SK-N-SH treated with all-trans-retinoic acid at 6 μM for 48 hours (cell line): ENCODE data around the gene RNF40.

Source experiments
- ATAC-seq: fragments of 200-7000 bp; cut with Tn5 transposase; 3 replicates; pipeline ENCODE4 v1.9.1; 2020; ENCODE audit warnings: mild to moderate bottlenecking, moderate library complexity
- ARNTL ChIP-seq: fragments of 450-650 bp; formaldehyde crosslinking; IDR thresholded peaks from 2 replicates; pipeline ENCODE4 v1.5.0; 2020; ENCODE audit warnings: low read depth, mild to moderate bottlenecking, moderate library complexity, borderline replicate concordance
- BACH2 ChIP-seq: fragments of 250-450 bp; sonication (Bioruptor Pico); IDR thresholded peaks from 2 replicates; pipeline ENCODE4 v1.9.0; 2021; ENCODE audit warnings: mild to moderate bottlenecking, borderline replicate concordance
- CSDC2 ChIP-seq: fragments of 250-450 bp; sonication (Bioruptor Pico); IDR thresholded peaks from 2 replicates; pipeline ENCODE4 v1.5.0; 2020; ENCODE audit warnings: mild to moderate bottlenecking, moderate library complexity
- ESRRG ChIP-seq: fragments of 250-450 bp; sonication (Bioruptor Pico); IDR thresholded peaks from 2 replicates; pipeline ENCODE4 v1.6.1; 2021; ENCODE audit warnings: mild to moderate bottlenecking
- GLIS3 ChIP-seq: fragments of 250-450 bp; sonication (Bioruptor Pico); IDR thresholded peaks from 2 replicates; pipeline ENCODE4 v1.5.0; 2020; ENCODE audit warnings: mild to moderate bottlenecking, moderate library complexity
- PPARA ChIP-seq: fragments of 250-450 bp; sonication (Bioruptor Pico); IDR thresholded peaks from 2 replicates; pipeline ENCODE4 v1.5.0; 2020; ENCODE audit warnings: mild to moderate bottlenecking, borderline replicate concordance
- RARB ChIP-seq: fragments of 250-450 bp; sonication (Bioruptor Pico); IDR thresholded peaks from 2 replicates; pipeline ENCODE4 v1.8.0; 2021; ENCODE audit warnings: mild to moderate bottlenecking, moderate library complexity
- SNAI2 ChIP-seq: fragments of 250-450 bp; sonication (Bioruptor Pico); IDR thresholded peaks from 2 replicates; pipeline ENCODE4 v1.5.0; 2020; ENCODE audit warnings: mild to moderate bottlenecking, moderate library complexity
- TCF4 ChIP-seq: fragments of 250-450 bp; sonication (Bioruptor Pico); IDR thresholded peaks from 2 replicates; pipeline ENCODE4 v1.8.0; 2021; ENCODE audit warnings: mild to moderate bottlenecking, moderate library complexity, borderline replicate concordance
- TOX ChIP-seq: fragments of 250-450 bp; sonication (Bioruptor Pico); IDR thresholded peaks from 2 replicates; pipeline ENCODE4 v1.8.0; 2021; ENCODE audit warnings: mild to moderate bottlenecking, moderate library complexity, borderline replicate concordance
- ZC3H10 ChIP-seq: fragments of 250-450 bp; sonication (Bioruptor Pico); IDR thresholded peaks from 2 replicates; pipeline ENCODE4 v1.5.1; 2021; ENCODE audit warnings: mild to moderate bottlenecking, moderate library complexity
- ZFP30 ChIP-seq: fragments of 450-650 bp; formaldehyde crosslinking; IDR thresholded peaks from 2 replicates; pipeline ENCODE4 v1.5.0; 2022; ENCODE audit warnings: mild to moderate bottlenecking, moderate library complexity
- ZNF565 ChIP-seq: fragments of 450-650 bp; formaldehyde crosslinking; conservative IDR thresholded peaks from 2 replicates; pipeline ENCODE4 v1.5.0; 2020; ENCODE audit warnings: low read depth, mild to moderate bottlenecking, moderate library complexity
- ZNF70 ChIP-seq: fragments of 450-650 bp; formaldehyde crosslinking; IDR thresholded peaks from 2 replicates; pipeline ENCODE4 v1.5.0; 2020; ENCODE audit warnings: mild to moderate bottlenecking, moderate library complexity
- ZNF8 ChIP-seq: fragments of 450-650 bp; formaldehyde crosslinking; IDR thresholded peaks from 2 replicates; pipeline ENCODE4 v1.5.0; 2020; ENCODE audit warnings: mild to moderate bottlenecking, moderate library complexity
- TF ChIP-seq, protein P1 (sequence below): fragments of 250-450 bp; sonication (Bioruptor Pico); IDR thresholded peaks from 2 replicates; pipeline ENCODE4 v1.5.1; 2020; ENCODE audit warnings: low read depth, mild to moderate bottlenecking, moderate library complexity
- TF ChIP-seq, protein P2 (sequence below): fragments of 250-450 bp; sonication (Bioruptor Pico); IDR thresholded peaks from 2 replicates; pipeline ENCODE4 v1.5.1; 2021; ENCODE audit warnings: mild to moderate bottlenecking, moderate library complexity
- TF ChIP-seq, protein P3 (sequence below): fragments of 250-450 bp; sonication (Bioruptor Pico); IDR thresholded peaks from 2 replicates; pipeline ENCODE4 v1.8.0; 2020; ENCODE audit warnings: mild to moderate bottlenecking, moderate library complexity, borderline replicate concordance

RNF40 gene

DNA sequence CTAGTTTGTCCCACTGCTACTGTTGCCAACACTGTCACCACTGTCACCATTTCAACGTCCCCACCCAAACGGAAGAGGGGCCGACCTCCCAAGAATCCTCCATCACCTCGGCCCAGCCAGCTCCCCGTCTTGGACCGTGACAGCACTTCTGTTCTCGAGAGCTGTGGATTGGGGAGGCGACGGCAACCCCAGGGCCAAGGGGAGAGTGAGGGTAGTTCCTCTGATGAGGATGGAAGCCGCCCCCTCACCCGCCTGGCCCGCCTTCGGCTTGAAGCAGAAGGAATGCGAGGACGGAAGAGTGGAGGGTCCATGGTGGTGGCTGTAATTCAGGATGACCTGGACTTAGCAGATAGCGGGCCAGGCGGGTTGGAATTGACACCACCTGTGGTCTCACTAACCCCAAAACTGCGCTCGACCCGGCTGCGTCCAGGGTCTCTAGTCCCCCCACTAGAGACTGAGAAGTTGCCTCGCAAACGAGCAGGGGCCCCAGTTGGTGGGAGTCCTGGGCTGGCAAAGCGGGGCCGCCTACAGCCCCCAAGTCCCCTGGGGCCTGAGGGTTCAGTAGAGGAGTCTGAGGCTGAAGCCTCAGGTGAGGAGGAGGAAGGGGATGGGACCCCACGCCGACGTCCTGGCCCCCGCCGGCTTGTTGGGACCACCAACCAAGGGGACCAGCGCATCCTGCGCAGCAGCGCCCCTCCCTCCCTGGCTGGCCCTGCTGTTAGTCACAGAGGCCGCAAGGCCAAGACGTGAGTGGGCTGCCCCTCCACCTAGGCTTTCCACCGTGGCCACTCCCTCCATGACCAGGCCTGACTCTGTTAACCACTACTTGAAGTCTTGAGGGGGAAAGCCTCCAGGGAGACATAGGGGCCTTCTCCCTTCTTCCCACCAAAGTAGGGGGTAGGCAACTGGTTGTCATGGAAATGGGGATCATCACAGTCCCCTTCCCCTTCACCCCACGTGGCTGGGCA, 22.9 kb upstream of the RNF40 start:
- TF ChIP-seq PPARA (CRISPR knock-in tag), result no peak
- no peak for TF ChIP-seq ZFP30
- TF ChIP-seq, protein P1, sequence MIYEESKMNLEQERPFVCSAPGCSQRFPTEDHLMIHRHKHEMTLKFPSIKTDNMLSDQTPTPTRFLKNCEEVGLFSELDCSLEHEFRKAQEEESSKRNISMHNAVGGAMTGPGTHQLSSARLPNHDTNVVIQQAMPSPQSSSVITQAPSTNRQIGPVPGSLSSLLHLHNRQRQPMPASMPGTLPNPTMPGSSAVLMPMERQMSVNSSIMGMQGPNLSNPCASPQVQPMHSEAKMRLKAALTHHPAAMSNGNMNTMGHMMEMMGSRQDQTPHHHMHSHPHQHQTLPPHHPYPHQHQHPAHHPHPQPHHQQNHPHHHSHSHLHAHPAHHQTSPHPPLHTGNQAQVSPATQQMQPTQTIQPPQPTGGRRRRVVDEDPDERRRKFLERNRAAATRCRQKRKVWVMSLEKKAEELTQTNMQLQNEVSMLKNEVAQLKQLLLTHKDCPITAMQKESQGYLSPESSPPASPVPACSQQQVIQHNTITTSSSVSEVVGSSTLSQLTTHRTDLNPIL (CRISPR knock-in tag), result no peak
- ATAC-seq, result no peak

DNA sequence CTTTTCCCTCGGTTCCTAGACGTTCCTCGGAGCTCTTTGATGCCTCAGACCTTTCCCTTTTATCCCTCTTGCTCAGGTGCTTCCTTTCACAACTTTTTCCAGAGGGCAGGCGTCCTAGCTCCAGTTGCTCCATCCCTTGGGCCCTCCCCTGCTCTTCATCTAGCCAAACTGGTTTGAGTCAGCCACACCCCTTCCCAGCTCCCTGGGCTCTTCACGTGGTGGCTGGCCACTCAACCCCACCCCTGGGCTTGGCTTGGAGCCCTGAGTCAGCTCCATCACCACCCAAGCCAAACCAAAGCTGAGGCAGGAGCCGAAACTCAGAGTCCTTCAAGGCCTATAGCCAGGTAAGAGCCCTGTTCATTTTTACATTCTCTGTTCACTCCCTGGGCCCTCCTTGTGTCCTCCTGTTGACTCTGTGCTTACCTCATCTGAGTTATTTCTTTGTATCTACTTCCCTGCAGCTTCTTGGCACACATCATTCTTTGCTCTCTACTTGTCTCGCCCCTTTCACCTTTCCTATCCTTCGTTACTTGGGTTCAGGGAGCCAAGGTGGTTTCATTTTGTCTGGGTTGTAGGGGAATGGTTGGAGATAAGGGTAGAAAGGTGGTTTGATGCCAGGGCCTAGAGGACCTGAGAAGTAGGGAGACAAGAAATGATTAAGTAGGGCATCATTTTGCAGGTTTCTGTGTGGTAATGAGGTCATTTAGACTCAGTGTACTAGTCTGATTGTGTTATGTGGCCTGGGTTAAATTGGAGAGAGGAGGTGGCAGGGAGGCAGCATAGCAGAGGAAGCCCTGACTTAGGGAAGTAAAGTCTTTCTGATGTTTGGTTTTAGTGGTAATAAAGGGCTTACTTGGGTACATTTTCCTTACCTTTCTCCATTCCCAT, 21.5 kb upstream of the RNF40 start:
- TF ChIP-seq, protein P2, sequence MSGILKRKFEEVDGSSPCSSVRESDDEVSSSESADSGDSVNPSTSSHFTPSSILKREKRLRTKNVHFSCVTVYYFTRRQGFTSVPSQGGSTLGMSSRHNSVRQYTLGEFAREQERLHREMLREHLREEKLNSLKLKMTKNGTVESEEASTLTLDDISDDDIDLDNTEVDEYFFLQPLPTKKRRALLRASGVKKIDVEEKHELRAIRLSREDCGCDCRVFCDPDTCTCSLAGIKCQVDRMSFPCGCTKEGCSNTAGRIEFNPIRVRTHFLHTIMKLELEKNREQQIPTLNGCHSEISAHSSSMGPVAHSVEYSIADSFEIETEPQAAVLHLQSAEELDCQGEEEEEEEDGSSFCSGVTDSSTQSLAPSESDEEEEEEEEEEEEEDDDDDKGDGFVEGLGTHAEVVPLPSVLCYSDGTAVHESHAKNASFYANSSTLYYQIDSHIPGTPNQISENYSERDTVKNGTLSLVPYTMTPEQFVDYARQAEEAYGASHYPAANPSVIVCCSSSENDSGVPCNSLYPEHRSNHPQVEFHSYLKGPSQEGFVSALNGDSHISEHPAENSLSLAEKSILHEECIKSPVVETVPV (CRISPR knock-in tag), result no peak
- TF ChIP-seq ZC3H10 (CRISPR knock-in tag) (no peak), GLIS3 (CRISPR knock-in tag) (no peak), ZFP30 (no peak), ZNF70 (CRISPR knock-in tag) (no peak)
- TF ChIP-seq, protein P1 (CRISPR knock-in tag), result 0 out of 2 replicates have a peak, but pooled peaks have one; percentile 39
- ATAC-seq, result peak; percentile 51

DNA sequence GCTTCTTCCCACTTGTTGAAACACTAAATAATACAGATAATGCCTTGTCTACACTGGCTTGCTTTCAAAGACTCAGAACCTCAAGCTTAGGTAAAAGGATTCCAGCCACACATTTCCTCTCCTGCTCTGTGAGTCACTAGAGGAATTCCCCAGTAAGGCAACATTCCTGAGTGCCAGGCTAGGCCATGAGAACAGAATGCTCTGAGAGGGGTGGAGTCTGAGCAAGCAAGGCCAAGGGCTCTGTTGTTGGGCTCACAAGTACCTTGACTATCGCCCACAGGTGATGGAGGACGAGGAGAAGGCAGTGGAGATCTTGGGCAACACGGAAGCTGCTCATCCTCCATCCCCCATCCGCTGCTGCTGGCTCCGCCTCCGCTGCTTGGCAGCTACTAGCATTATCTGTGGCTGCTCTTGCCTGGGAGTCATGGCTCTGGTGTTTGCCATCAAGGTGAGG, 20.6 kb upstream of the RNF40 start:
- ATAC-seq, result peak; percentile 94
- TF ChIP-seq TCF4 (CRISPR knock-in tag), result no peak
- TF ChIP-seq ZNF70 (CRISPR knock-in tag), result no peak
- no peak for TF ChIP-seq TOX (CRISPR knock-in tag)
- no peak for TF ChIP-seq RARB (CRISPR knock-in tag)
- no peak for TF ChIP-seq ZNF565 (CRISPR knock-in tag)
- TF ChIP-seq, all 23 proteins: peak for 0

DNA sequence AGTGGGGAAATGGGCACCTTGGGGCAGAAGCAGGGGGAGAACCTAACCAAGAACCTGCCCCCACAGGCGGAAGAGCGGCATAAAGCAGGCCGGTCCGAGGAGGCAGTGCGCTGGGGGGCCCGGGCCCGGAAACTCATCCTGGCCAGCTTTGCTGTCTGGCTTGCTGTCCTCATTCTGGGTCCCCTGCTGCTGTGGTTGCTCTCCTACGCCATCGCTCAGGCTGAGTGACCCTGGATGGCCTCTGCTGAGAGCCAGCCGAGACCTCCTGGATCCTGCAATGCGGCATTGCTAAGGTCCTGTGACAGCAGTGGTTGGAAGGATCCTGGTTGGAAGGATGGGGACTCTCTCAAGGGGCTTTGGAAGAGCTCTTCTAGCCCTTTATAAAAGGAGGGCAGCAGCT, 18.4 kb upstream of the RNF40 start:
- TF ChIP-seq BACH2, result no peak
- TF ChIP-seq ESRRG (CRISPR knock-in tag), result no peak
- TF ChIP-seq, protein P3, sequence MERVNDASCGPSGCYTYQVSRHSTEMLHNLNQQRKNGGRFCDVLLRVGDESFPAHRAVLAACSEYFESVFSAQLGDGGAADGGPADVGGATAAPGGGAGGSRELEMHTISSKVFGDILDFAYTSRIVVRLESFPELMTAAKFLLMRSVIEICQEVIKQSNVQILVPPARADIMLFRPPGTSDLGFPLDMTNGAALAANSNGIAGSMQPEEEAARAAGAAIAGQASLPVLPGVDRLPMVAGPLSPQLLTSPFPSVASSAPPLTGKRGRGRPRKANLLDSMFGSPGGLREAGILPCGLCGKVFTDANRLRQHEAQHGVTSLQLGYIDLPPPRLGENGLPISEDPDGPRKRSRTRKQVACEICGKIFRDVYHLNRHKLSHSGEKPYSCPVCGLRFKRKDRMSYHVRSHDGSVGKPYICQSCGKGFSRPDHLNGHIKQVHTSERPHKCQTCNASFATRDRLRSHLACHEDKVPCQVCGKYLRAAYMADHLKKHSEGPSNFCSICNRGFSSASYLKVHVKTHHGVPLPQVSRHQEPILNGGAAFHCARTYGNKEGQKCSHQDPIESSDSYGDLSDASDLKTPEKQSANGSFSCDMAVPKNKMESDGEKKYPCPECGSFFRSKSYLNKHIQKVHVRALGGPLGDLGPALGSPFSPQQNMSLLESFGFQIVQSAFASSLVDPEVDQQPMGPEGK, result no peak
- TF ChIP-seq CSDC2 (CRISPR knock-in tag), result no peak
- no peak for TF ChIP-seq ZNF8 (CRISPR knock-in tag)
- no peak for TF ChIP-seq ARNTL
- TF ChIP-seq, protein P2 (CRISPR knock-in tag), result no peak
- no peak for TF ChIP-seq ZNF70 (CRISPR knock-in tag)
- no peak for TF ChIP-seq TCF4 (CRISPR knock-in tag)
- no peak for TF ChIP-seq SNAI2 (CRISPR knock-in tag)
- TF ChIP-seq, protein P1 (CRISPR knock-in tag), result no peak
- TF ChIP-seq ZNF565 (CRISPR knock-in tag), result no peak
- no peak for TF ChIP-seq ZC3H10 (CRISPR knock-in tag)
- no peak for TF ChIP-seq RARB (CRISPR knock-in tag)
- no peak for ATAC-seq
